B cell (primary cell): ENCODE data around the gene APOH. TPM values are rescaled to one million over a fixed set of nuclear protein-coding genes. Genes with fewer than 3 reads are reported as not detected.

Experiments used
- ATAC-seq: fragments of 200-7000 bp; cut with Tn5 transposase; one replicate; pipeline ENCODE4 v1.10.0; 2021; ENCODE audit warnings: low read depth, mild to moderate bottlenecking, moderate number of reproducible peaks, moderate library complexity
- CTCF ChIA-PET: fragments of 350-600 bp; sonication (Branson Sonifier 250); formaldehyde crosslinking; loops from one replicate; lab custom pipeline; 2021; ENCODE audit warnings: antibody characterized with exemption, inconsistent platforms; lab: Charles Lee
- POLR2A ChIA-PET: fragments of 350-600 bp; sonication (Branson Sonifier 250); formaldehyde crosslinking; loops from one replicate; lab custom pipeline; 2021; ENCODE audit warnings: antibody characterized with exemption; lab: Charles Lee
- DNase-seq: peaks from one replicate; pipeline ENCODE4 v3.0.0; 2013
- H2AFZ ChIP-seq: 2 replicates; pipeline ENCODE4 v1.6.1; 2012; ENCODE audit warnings: mild to moderate bottlenecking, low read depth, low read length; ENCODE audit not compliant: insufficient read depth, poor library complexity, severe bottlenecking
- H3K27ac ChIP-seq, 2 donors: 1 replicate in 1 of 2; 2 replicates in 1 of 2; pipeline ENCODE4 v1.5.1; 2012 to 2013; ENCODE audit warnings: low read length in 2 of 2, mild to moderate bottlenecking in 2 of 2, moderate library complexity in 1 of 2
- H3K27me3 ChIP-seq, 4 experiments: fragments of 200-600 bp in 1 of 4; sonication (generic) in 1 of 4; replicated peaks in 1 of 4; 1 replicate in 2 of 4; 2 replicates in 2 of 4; pipeline versions ENCODE4 v1.6.1 to v1.7.0; 2013 to 2016; ENCODE audit warnings: low read length in 3 of 4, mild to moderate bottlenecking in 2 of 4, mixed read lengths in 1 of 4, moderate library complexity in 1 of 4; ENCODE audit not compliant: insufficient read depth in 4 of 4, control insufficient read depth in 3 of 4; ENCODE audit errors: control extremely low read depth in 1 of 4
- H3K36me3 ChIP-seq, 2 experiments: replicated peaks in 1 of 2; 1 replicate in 1 of 2; 2 replicates in 1 of 2; pipeline versions ENCODE4 v1.6.1 to v1.7.1; 2013; ENCODE audit warnings: low read length in 1 of 2; ENCODE audit not compliant: insufficient read depth in 2 of 2, control insufficient read depth in 1 of 2; ENCODE audit errors: control extremely low read depth in 1 of 2, extremely low read depth in 1 of 2
- H3K4me1 ChIP-seq, 2 donors: fragments of 200-600 bp in 1 of 2; sonication (generic) in 1 of 2; 1 replicate in 1 of 2; 2 replicates in 1 of 2; pipeline versions ENCODE4 v1.5.1 to v1.6.1; 2013 to 2017; ENCODE audit warnings: low read length in 2 of 2; ENCODE audit not compliant: control insufficient read depth in 2 of 2, insufficient read depth in 2 of 2
- H3K4me2 ChIP-seq: replicated peaks from 2 replicates; pipeline ENCODE3; 2012; ENCODE audit warnings: mild to moderate bottlenecking, low read depth, low read length; ENCODE audit not compliant: poor library complexity, severe bottlenecking
- H3K4me3 ChIP-seq, 5 experiments: fragments of 200-600 bp in 1 of 5; sonication (generic) in 1 of 5; 1 replicate in 3 of 5; 2 replicates in 2 of 5; pipeline versions ENCODE4 v1.5.1 to v1.7.0; 2011 to 2016; ENCODE audit warnings: low read length in 4 of 5, mild to moderate bottlenecking in 4 of 5, low read depth in 2 of 5, control low read depth in 1 of 5, moderate library complexity in 1 of 5; ENCODE audit not compliant: insufficient read depth in 1 of 5; ENCODE audit errors: control extremely low read depth in 1 of 5, extremely low read depth in 1 of 5
- H3K79me2 ChIP-seq: fragments of 200-600 bp; sonication (generic); one replicate; pipeline ENCODE4 v1.6.0; 2016; ENCODE audit warnings: low read length; ENCODE audit not compliant: control insufficient read depth, insufficient read depth
- H3K9ac ChIP-seq: fragments of 200-600 bp; sonication (generic); 2 replicates; pipeline ENCODE4 v1.6.1; 2017; ENCODE audit warnings: mild to moderate bottlenecking, low read length, moderate library complexity
- H3K9me3 ChIP-seq, 3 donors: one replicate each; pipeline versions ENCODE4 v1.6.1 to v1.7.1; 2013; ENCODE audit warnings: low read length in 2 of 3; ENCODE audit not compliant: control insufficient read depth in 2 of 3, insufficient read depth in 1 of 3; ENCODE audit errors: control extremely low read depth in 1 of 3
- H4K20me1 ChIP-seq: 2 replicates; pipeline ENCODE4 v1.6.0; 2012; ENCODE audit warnings: mild to moderate bottlenecking, low read length; ENCODE audit not compliant: insufficient read depth, control insufficient read depth, poor library complexity, severe bottlenecking
- H3K27ac Mint-ChIP-seq: one replicate; pipeline ENCODE4 v1.8.0; 2021; ENCODE audit warnings: mixed read lengths
- H3K27me3 Mint-ChIP-seq: one replicate; pipeline ENCODE4 v1.8.0; 2021; ENCODE audit warnings: mixed read lengths
- H3K4me1 Mint-ChIP-seq: one replicate; pipeline ENCODE4 v1.8.0; 2021; ENCODE audit warnings: mixed read lengths
- H3K4me3 Mint-ChIP-seq: one replicate; pipeline ENCODE4 v1.8.0; 2021; ENCODE audit warnings: mixed read lengths
- H3K9me3 Mint-ChIP-seq: one replicate; pipeline ENCODE4 v1.8.0; 2022; ENCODE audit warnings: mixed read lengths; ENCODE audit not compliant: insufficient read depth
- EZH2 ChIP-seq: IDR thresholded peaks from 2 replicates; pipeline ENCODE4 v1.6.1; 2012; ENCODE audit warnings: borderline replicate concordance, low read depth, mild to moderate bottlenecking, moderate library complexity, low read length; ENCODE audit not compliant: insufficient read depth, poor library complexity, severe bottlenecking
- WGBS: methylation state at CpG from one replicate; pipeline ENCODE4 v1.1.5; 2013; ENCODE audit warnings: missing lambda C conversion rate; ENCODE audit not compliant: insufficient coverage; 5-methylcytosine and 5-hydroxymethylcytosine counted together
- intact Hi-C: fragments of 100-400 bp; cut with micrococcal nuclease; formaldehyde crosslinking; loops from one replicate; pipeline ENCODE4 v1.10.0; 2022
- polyA plus RNA-seq: library from polyadenylated mRNA; depleted of rRNA; stranded (reverse); fragments of >200 nt; gene quantifications from 2 replicates; pipeline ENCODE4 v1.2.3, GENCODE V29; 2012
- total RNA-seq, 2 donors: library from RNA; stranded (reverse); fragments of 120-200 nt in 1 of 2; gene quantifications; 1 replicate in 1 of 2; 2 replicates in 1 of 2; pipeline versions ENCODE4 v1.2.3 to v1.2.4, GENCODE V29; 2013 to 2022
- TF ChIP-seq, protein P1 (sequence below): fragments of 200-600 bp; IDR thresholded peaks from one replicate; pipeline ENCODE4 v1.8.0; 2022; ENCODE audit warnings: antibody characterized with exemption, mild to moderate bottlenecking

APOH gene
- total and polyA plus RNA-seq, 2 donors (not counting 1 experiment from before 2014, with no cell fraction given) = not detected

DNA sequence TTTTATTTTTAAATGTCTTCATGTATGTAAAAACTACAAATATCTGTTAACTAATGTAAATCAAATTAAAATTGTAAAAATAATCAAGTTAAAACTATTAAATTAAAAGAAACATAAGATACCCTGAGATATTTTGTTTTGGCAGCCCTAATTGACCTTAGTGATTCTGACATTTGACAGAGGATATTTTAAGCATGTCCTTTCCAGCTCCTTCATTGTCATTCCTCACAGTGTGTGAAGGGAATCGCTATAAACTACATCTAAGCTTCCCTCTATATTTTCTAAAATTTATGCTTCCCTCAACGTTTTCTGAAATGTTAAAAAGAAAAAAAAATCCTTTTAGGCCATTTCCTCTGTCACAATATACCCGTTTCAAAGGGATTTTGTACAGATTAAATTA, 57.5 kb downstream of the APOH start:
- no peaks in the 10 kb centered on the region for H3K27me3 Mint-ChIP-seq

DNA sequence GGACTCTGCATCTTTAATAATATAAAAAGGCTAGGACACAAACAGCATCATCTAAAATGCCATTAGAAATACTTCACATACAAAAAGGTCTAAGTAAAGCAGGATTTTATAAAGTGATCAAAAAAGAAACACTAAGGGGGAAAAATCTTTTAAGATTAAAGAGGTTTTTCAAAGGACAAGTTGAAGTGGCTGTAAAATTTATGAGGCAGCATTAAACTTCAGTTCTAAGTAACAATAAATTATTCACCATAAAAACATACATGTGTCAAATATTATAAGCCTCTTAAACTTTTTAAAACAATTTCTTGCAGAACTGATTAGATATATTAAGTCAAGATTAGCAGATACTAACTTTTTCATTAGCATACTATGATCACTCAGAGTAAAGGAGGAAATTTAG, 58.0 kb downstream of the APOH start:
- no peaks in the 10 kb centered on the region for H3K27me3 ChIP-seq
- no peaks in the 10 kb centered on the region for H3K79me2 ChIP-seq
- DNase-seq (no peak), ATAC-seq (no peak)
- H3K27ac ChIP-seq = no peak overlapping the region
- no peaks in the 10 kb centered on the region for H3K9me3 Mint-ChIP-seq
- no peaks in the 10 kb centered on the region for H3K27me3 Mint-ChIP-seq
- H3K4me3 Mint-ChIP-seq = no peak overlapping the region
- H4K20me1 ChIP-seq = no peaks in the 10 kb centered on the region
- no peak overlapping the region for H3K4me3 ChIP-seq
- H3K4me1 Mint-ChIP-seq = no peaks in the 10 kb centered on the region
- H3K9ac ChIP-seq = no peak overlapping the region
- H3K27ac Mint-ChIP-seq = no peak overlapping the region
- H2AFZ ChIP-seq = no peak overlapping the region
- TF ChIP-seq, protein P1, sequence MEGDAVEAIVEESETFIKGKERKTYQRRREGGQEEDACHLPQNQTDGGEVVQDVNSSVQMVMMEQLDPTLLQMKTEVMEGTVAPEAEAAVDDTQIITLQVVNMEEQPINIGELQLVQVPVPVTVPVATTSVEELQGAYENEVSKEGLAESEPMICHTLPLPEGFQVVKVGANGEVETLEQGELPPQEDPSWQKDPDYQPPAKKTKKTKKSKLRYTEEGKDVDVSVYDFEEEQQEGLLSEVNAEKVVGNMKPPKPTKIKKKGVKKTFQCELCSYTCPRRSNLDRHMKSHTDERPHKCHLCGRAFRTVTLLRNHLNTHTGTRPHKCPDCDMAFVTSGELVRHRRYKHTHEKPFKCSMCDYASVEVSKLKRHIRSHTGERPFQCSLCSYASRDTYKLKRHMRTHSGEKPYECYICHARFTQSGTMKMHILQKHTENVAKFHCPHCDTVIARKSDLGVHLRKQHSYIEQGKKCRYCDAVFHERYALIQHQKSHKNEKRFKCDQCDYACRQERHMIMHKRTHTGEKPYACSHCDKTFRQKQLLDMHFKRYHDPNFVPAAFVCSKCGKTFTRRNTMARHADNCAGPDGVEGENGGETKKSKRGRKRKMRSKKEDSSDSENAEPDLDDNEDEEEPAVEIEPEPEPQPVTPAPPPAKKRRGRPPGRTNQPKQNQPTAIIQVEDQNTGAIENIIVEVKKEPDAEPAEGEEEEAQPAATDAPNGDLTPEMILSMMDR = no peak
- no peak for TF ChIP-seq EZH2
- ChIA-PET CTCF (no interaction called here), POLR2A (no interaction called here)
- H3K4me1 ChIP-seq = no peaks in the 10 kb centered on the region
- H3K36me3 ChIP-seq = no peaks in the 10 kb centered on the region
- H3K4me2 ChIP-seq = no peak overlapping the region
- H3K9me3 ChIP-seq = no peaks in the 10 kb centered on the region
- intact Hi-C loops = no loop called here

More for the DNA sequence above, 57.5 kb downstream of the APOH start:
- H3K9ac ChIP-seq = no peak overlapping the region
- DNase-seq (no peak), ATAC-seq (no peak)
- no peak for TF ChIP-seq EZH2
- TF ChIP-seq, protein P1 = no peak
- no peaks in the 10 kb centered on the region for H3K79me2 ChIP-seq
- ChIA-PET POLR2A (no interaction called here), CTCF (no interaction called here)
- Mint-ChIP-seq H3K9me3 (no peaks in the 10 kb centered on the region), H3K27ac (no peak overlapping the region), H3K4me1 (no peaks in the 10 kb centered on the region), H3K4me3 (no peak overlapping the region)
- no peaks in the 10 kb centered on the region for H3K4me1 ChIP-seq
- H3K9me3 ChIP-seq = no peaks in the 10 kb centered on the region
- H3K4me2 ChIP-seq = no peak overlapping the region
- H2AFZ ChIP-seq = no peak overlapping the region
- H3K4me3 ChIP-seq = no peak overlapping the region
- no peak overlapping the region for H3K27ac ChIP-seq
- H3K36me3 ChIP-seq = no peaks in the 10 kb centered on the region
- no peaks in the 10 kb centered on the region for H4K20me1 ChIP-seq
- intact Hi-C loops = no loop called here
- no peaks in the 10 kb centered on the region for H3K27me3 ChIP-seq
- no CpG with 5 or more reads among the region's 3 CpGs for WGBS
